Transverse colon (tissue), 3 donors: ENCODE data around the gene NHS.

Experiments
- CTCF ChIP-seq, 5 experiments: fragments of 200-600 bp in 3 of 5; fragments of 450-650 bp in 2 of 5; sonication (generic) in 3 of 5; IDR thresholded peaks; 1 replicate in 2 of 5; 2 replicates in 3 of 5; pipeline ENCODE4 v1.5.1; 2016 to 2017; ENCODE audit warnings: antibody characterized with exemption in 5 of 5, inconsistent platforms in 3 of 5, mild to moderate bottlenecking in 2 of 5, moderate library complexity in 1 of 5
- EP300 ChIP-seq: sonication (generic); formaldehyde crosslinking; IDR thresholded peaks from one replicate; pipeline ENCODE4 v1.6.1; 2017; ENCODE audit warnings: antibody characterized with exemption, low read depth
- POLR2A ChIP-seq: fragments of 450-650 bp; IDR thresholded peaks from one replicate; pipeline ENCODE4 v1.6.1; 2016; ENCODE audit warnings: antibody characterized with exemption, mild to moderate bottlenecking, moderate library complexity

- TF ChIP-seq CTCF (IDR thresholded peaks at IDR 0.05) (no peak), POLR2A (no peak), EP300 (no peak)
Measured at GRCh38 chrX:17642891-17643290, 267.9 kb downstream of the NHS start.
